Hepatic stellate cell (primary cell): Measurements from ENCODE around the gene PDZD4.

Experiments used
- DNase-seq: peaks from one replicate; pipeline ENCODE4 v3.0.0; 2011; ENCODE audit warnings: low spot score

PDZD4 gene

GRCh38 chrX:153772316-153773217 is 57.8 kb downstream of the PDZD4 start:
- no peak for DNase-seq

GRCh38 chrX:153771415-153772315 is 58.7 kb downstream of the PDZD4 start:
- DNase-seq: no peak

- no peak for DNase-seq
Measured at GRCh38 chrX:153770601-153771414, 59.5 kb downstream of the PDZD4 start.

- no peak for DNase-seq
Measured at GRCh38 chrX:153769865-153770600, 60.3 kb downstream of the PDZD4 start.

- DNase-seq: no peak
Measured at GRCh38 chrX:153769158-153769864, 61.0 kb downstream of the PDZD4 start.

GRCh38 chrX:153768311-153769157 is 61.8 kb downstream of the PDZD4 start:
- DNase-seq: no peak

- no peak for DNase-seq
Measured at GRCh38 chrX:153767674-153768055, 62.7 kb downstream of the PDZD4 start.

GRCh38 chrX:153766871-153767673 is 63.3 kb downstream of the PDZD4 start:
- no peak for DNase-seq

GRCh38 chrX:153766098-153766817 is 64.1 kb downstream of the PDZD4 start:
- DNase-seq: peak; percentile 87

- no peak for DNase-seq
Measured at GRCh38 chrX:153765138-153766079, 64.9 kb downstream of the PDZD4 start.

- DNase-seq: no peak
Measured at GRCh38 chrX:153764786-153765137, 65.6 kb downstream of the PDZD4 start.

GRCh38 chrX:153763989-153764755 is 66.2 kb downstream of the PDZD4 start, which contains the start of gene PLXNB3:
Gene PLXNB3 (plus strand): TSS chrX:153764249. CDS start chrX:153765536, 1,287 bp downstream.
- peak; percentile 85 for DNase-seq

- DNase-seq: no peak
Measured at GRCh38 chrX:153763298-153763932, 66.9 kb downstream of the PDZD4 start.

GRCh38 chrX:153762626-153763173 is 67.6 kb downstream of the PDZD4 start:
- no peak for DNase-seq

- no peak for DNase-seq
Measured at GRCh38 chrX:153761863-153762262, 68.5 kb downstream of the PDZD4 start.
